Measurements from ENCODE around the gene EIF5AL1.

DNA sequence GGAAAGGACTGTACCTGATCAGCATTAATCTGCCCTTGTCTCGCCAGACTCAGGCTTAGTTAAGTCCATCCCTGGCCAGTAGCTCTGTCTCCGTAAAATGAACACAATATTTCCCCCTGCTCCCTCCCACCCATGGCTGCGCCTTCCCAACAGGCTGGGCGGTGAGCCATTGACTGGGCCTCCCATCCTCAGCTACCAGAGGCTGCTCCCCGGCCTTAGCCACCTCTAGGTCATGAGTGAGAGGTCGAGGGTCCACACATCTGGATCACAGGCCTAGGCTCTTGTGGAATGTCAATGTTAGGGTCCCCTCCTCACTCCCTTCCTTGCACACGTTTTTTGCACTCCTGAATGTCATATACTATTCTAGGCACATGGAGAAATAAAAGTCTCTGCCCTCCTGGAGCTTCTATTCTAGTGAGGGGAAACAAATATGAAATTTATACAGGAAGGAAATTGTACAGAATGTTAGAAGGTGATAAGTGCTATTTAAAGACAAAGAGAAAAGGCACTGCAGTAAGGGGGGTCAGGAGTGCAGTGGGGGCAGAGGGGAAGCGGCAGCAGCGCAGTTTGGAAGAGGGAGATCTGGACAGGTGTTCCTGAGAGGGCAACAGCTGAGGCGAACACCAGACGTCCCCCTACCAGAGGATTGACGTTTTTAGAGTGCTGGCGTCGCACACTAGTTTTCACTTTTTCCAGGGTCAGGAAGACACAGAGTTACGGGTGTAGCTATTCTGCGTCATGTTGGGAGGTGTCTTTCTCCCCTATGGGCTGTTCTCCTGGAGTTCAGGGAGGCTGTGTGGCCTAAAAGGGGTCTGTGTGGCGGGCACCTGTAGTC is 17.2 kb upstream of the EIF5AL1 start:
- no peak for TF ChIP-seq CTCF (IDR thresholded peaks at IDR 0.05; ENCODE audit: insufficient read depth, low read depth, low read length)
- no peak for TF ChIP-seq EZH2 (IDR thresholded peaks at IDR 0.05; ENCODE audit: insufficient read depth, low read length)
